Activated CD8-positive, alpha-beta T cell treated with anti-CD3 and anti-CD28 coated beads, Interleukin-2, amount 10 ng/mL, durations not matched to agents 7 days and 5 days (primary cell): ENCODE data around the gene TUBA3E. TPM values are rescaled to one million over a fixed set of nuclear protein-coding genes. Genes with fewer than 3 reads are reported as not detected.
A peak's percentile ranks its signal among the peaks of the same experiment; 100 is the strongest.
"Not testable (repeated sequence)": the region's sequence is repeated elsewhere in the genome, so short reads cannot be mapped to it uniquely, and the experiment has no call there.

Source experiments
- ATAC-seq: fragments of 150-1000 bp; cut with Tn5 transposase; one replicate; pipeline ENCODE4 v1.10.0; 2021; ENCODE audit warnings: moderate library complexity
- CTCF ChIA-PET: fragments of 350-600 bp; sonication (Branson Sonifier 250); formaldehyde crosslinking; loops from one replicate; lab custom pipeline; 2021; ENCODE audit warnings: antibody characterized with exemption; lab: Charles Lee
- POLR2A ChIA-PET: fragments of 350-600 bp; sonication (Branson Sonifier 250); formaldehyde crosslinking; loops from one replicate; lab custom pipeline; 2021; ENCODE audit warnings: antibody characterized with exemption; lab: Charles Lee
- DNase-seq: peaks from one replicate; pipeline ENCODE4 v3.0.0-alpha.2; 2020
- H3K27ac Mint-ChIP-seq: one replicate; pipeline ENCODE4 v1.8.0; 2021; ENCODE audit warnings: mild to moderate bottlenecking, mixed read lengths
- H3K27me3 Mint-ChIP-seq: one replicate; pipeline ENCODE4 v1.8.0; 2021; ENCODE audit warnings: low read depth, mixed read lengths
- H3K36me3 Mint-ChIP-seq: one replicate; pipeline ENCODE4 v1.8.0; 2021; ENCODE audit warnings: low read depth, mixed read lengths
- H3K4me1 Mint-ChIP-seq: one replicate; pipeline ENCODE4 v1.8.0; 2021; ENCODE audit warnings: low read depth, mixed read lengths
- H3K4me3 Mint-ChIP-seq: one replicate; pipeline ENCODE4 v1.8.0; 2021; ENCODE audit warnings: mild to moderate bottlenecking, mixed read lengths
- H3K9me3 Mint-ChIP-seq: one replicate; pipeline ENCODE4 v1.8.0; 2022; ENCODE audit warnings: mixed read lengths; ENCODE audit not compliant: insufficient read depth
- total RNA-seq, 2 experiments: library from RNA; stranded (reverse); gene quantifications; one replicate each; pipeline ENCODE4 v1.2.3, GENCODE V29; 2021

TUBA3E gene
- total RNA-seq, 2 experiments from 2014 or later = not detected

DNA sequence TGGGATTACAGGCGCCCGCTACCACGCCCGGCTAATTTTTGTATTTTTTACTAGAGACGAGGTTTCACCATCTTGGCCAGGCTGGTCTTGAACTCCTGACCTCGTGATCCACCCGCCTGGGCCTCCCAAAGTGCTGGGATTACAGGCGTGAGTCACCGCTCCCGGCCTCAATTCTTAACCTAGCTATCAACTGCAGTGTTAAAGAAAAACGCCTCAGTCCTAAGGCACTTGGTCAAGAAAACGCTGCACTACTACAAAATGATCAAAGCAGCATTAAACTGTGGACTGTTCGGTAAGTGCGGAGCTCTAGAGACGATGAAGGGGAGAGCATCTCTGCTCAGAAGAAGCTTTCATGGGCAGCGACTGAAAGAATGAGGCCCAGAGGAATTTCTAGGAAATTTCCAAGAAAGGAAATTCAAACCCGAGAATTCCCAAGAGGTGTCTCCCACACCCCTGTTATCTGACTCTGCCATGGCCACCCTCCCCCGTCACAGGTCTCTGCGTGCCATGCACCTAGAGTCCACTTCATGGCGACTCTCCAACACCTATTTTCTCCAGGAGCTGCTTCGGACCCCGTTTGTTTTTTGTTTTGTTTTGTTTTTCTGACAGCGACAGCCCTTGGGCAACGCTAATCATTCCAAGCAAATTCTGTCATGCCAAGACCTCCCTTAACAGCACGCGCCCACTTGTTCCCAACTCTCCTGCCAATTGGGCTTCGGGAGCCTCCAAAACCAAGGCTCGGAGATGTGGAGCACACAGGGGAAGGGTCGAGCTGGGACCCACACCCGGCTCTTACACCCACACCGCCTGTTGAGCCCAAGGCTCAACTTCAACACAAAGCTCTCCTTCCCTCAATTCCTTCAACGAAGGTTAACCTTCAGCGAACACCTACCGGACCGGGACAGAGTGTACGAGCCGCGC is 17.6 kb downstream of the TUBA3E start:
- H3K27me3 Mint-ChIP-seq = not testable (repeated sequence)
- POLR2A ChIA-PET = interaction anchor here (0.6 to 2.2 kb wide), 10 partner anchors 10 to 1312 kb away, joined by 3 to 12 read pairs (median 4); partner anchors contain the start of gene IMP4

DNA sequence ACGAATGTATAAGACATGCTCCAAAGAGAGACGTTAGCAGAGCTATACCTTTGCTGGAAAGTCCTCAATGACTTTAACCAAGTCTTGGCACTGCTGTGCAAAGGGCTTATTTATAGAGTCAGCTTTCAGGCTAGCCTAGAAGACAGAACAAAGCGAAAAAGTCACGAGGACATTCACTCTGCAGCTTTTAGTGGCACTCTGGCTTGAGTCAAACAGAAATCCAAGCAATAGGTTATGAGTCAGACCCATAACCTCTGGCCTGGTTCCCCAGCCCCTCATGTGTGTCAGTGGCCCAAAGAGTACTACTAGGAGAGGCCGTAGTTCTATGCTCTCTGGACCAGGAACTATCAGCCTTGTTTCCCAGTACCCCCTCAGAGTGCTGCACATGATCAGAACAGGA is 23.4 kb downstream of the TUBA3E start:
- POLR2A ChIA-PET, H3K27me3 Mint-ChIP-seq, CTCF ChIA-PET, H3K4me3 Mint-ChIP-seq, DNase-seq, ATAC-seq, H3K27ac Mint-ChIP-seq, H3K9me3 Mint-ChIP-seq: not testable (repeated sequence)
- peaks cover 32% of the 10 kb centered on the region for H3K36me3 Mint-ChIP-seq
- H3K4me1 Mint-ChIP-seq = peaks cover 26% of the 10 kb centered on the region

More for the DNA sequence above, 17.6 kb downstream of the TUBA3E start:
- Mint-ChIP-seq H3K4me1 (peaks cover 36% of the 10 kb centered on the region), H3K27ac (peak overlapping the region; percentile 98), H3K36me3 (peaks cover 18% of the 10 kb centered on the region), H3K4me3 (peak overlapping the region; percentile 93)
- H3K9me3 Mint-ChIP-seq, ATAC-seq, DNase-seq: not testable (repeated sequence)
- CTCF ChIA-PET = interaction anchor here (0.6 to 2.7 kb wide), 5 partner anchors 73 to 161 kb away, joined by 3 to 17 read pairs (median 4); partner anchors contain the start of gene IMP4

DNA sequence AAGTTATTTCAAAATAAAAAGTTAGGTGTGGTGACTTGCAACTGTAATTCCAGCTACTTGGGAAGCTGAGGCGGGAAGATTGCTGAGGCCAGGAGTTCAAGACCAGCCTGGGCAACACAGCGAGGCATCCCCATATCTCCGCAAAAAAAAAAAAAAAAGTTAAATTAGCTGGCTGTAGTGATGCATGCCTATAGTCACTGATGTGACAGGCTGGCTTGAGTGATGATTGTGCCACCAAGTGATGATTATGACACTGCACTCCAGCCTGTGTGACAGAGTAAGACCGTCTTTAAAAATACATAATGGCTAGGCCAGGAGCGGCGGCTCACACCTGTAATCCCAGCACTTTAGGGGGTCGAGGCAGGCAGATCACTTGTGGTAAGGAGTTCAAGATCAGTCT is 28.3 kb downstream of the TUBA3E start:
- Mint-ChIP-seq H3K4me1 (peaks cover 33% of the 10 kb centered on the region), H3K9me3 (no peaks in the 10 kb centered on the region), H3K4me3 (peak overlapping the region; percentile 52), H3K36me3 (peaks cover 44% of the 10 kb centered on the region), H3K27me3 (no peaks in the 10 kb centered on the region), H3K27ac (peak overlapping the region; percentile 79)
- CTCF ChIA-PET = interaction anchor here (1.8 kb wide), 1 partner anchor 13 kb away, joined by 5 read pairs; the partner anchor contains the start of gene MZT2B
- no peak for DNase-seq
- POLR2A ChIA-PET = interaction anchor here (1.2 to 1.8 kb wide), 2 partner anchors 11 kb away, joined by 5 to 8 read pairs; partner anchors contain the start of gene SMPD4
- no peak for ATAC-seq

DNA sequence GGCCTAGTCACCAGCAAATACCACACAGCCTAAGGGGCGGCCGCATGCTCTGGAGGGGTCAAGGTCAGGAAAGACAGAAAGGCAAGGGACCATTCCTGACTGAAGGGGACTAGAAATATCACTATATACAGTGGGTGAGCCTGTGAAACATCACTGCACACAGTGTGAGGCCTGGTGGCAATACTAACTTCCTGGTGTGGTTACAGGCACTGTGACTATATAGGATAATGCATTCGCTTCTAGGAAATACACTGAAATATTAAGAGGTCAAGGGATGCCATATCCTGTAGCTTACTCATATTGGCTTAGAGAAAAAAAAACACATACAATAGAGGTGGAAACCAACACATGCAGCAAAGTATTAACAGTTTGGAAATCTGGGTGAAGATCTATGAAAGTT is 29.1 kb downstream of the TUBA3E start:
- peak overlapping the region; percentile 79 for H3K27ac Mint-ChIP-seq
- peaks cover 51% of the 10 kb centered on the region for H3K36me3 Mint-ChIP-seq
- peaks cover 33% of the 10 kb centered on the region for H3K4me1 Mint-ChIP-seq
- DNase-seq, H3K27me3 Mint-ChIP-seq, CTCF ChIA-PET, H3K9me3 Mint-ChIP-seq: not testable (repeated sequence)
- peak overlapping the region; percentile 52 for H3K4me3 Mint-ChIP-seq
- peak; percentile 92 for ATAC-seq
- POLR2A ChIA-PET = interaction anchor here (1.2 kb wide), 1 partner anchor 12 kb away, joined by 5 read pairs; the partner anchor contains the start of gene SMPD4

DNA sequence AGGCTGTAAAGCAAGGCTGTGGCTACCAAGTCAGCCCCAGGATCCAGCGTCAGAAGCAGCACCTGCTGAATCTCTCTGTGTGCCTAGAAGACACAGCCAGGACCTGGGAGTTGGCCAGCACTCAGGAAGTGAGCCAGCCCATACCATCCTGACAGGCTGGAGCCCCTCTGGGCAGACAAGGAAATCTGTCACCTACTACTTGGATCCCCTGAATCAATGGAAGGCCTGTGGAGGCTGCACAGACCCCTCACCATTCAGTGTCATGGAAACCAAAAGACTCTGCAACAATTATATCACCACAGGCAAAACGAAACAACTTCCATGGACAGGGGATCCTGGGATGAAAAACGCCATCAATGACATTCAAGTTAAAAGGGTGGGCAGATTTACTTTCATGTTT is 31.6 kb downstream of the TUBA3E start:
- POLR2A ChIA-PET = interaction anchor here (1.4 kb wide), 1 partner anchor 15 kb away, joined by 4 read pairs; the partner anchor contains the start of gene SMPD4
- peaks cover 44% of the 10 kb centered on the region for H3K36me3 Mint-ChIP-seq
- H3K9me3 Mint-ChIP-seq, H3K27me3 Mint-ChIP-seq, CTCF ChIA-PET, H3K27ac Mint-ChIP-seq, DNase-seq, H3K4me3 Mint-ChIP-seq, ATAC-seq: not testable (repeated sequence)
- H3K4me1 Mint-ChIP-seq = peaks cover 33% of the 10 kb centered on the region

DNA sequence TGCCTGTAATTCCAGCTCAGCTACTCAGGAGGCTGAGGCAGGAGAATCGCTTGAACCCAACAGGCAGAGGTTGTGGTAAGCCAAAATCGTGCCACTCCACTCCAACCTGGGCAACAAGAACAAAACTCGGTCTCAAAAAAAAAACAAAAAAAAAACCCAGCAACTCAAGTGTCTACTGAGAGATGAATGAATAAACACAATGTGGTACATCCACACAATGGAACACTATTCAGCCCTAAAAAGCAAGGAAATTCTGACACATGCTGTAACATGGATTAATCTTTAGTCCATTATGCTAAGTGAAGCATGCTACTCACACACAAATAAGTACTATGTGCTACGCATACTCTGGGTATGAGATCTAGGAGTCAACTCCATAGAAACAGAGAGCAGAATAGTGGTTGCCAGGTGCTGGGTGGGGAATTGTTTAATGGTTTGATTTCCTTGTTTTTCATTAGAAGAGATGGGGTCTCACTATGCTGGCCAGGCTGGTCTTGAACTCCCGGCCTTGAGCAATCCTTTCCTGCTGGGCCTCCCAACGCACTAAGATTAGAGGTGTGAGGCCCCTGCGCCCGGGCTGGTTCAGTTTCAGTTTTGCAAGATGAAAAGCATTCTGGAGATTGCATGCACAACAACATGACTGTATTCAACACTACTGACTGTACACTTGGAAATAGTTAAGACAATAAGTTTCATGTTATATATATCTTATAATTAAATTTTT is 32.8 kb downstream of the TUBA3E start:
- no peak for ATAC-seq
- DNase-seq = no peak
- Mint-ChIP-seq H3K4me3 (no peak overlapping the region), H3K36me3 (peaks cover 42% of the 10 kb centered on the region), H3K27me3 (no peaks in the 10 kb centered on the region), H3K9me3 (no peaks in the 10 kb centered on the region), H3K4me1 (peaks cover 27% of the 10 kb centered on the region), H3K27ac (no peak overlapping the region)
- CTCF ChIA-PET = no interaction called here
- POLR2A ChIA-PET = no interaction called here

DNA sequence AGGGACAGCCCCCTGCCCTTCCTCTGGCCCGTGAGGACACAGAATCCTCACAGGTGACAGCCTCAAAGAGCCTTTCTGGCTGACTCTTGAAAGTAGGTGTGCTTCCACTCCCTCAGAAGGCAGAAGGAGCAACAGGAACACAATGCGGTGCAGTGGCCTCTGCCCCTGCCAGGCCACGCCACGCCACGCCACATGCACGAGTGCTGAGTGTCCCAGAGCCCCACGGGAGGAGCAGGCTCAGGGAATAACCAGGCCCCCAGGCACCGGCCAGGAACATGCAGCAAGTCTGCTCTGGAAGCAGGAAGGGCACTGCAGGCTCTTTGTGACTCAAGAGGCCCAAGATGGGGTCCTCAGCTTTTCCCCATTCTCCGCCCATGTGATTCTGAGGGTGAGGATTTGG is 35.3 kb downstream of the TUBA3E start:
- no peak overlapping the region for H3K4me3 Mint-ChIP-seq
- H3K9me3 Mint-ChIP-seq = no peaks in the 10 kb centered on the region
- CTCF ChIA-PET = no interaction called here
- no peak for ATAC-seq
- POLR2A ChIA-PET = no interaction called here
- no peaks in the 10 kb centered on the region for H3K27me3 Mint-ChIP-seq
- no peak overlapping the region for H3K27ac Mint-ChIP-seq
- H3K36me3 Mint-ChIP-seq = peaks cover 42% of the 10 kb centered on the region
- peaks cover 20% of the 10 kb centered on the region for H3K4me1 Mint-ChIP-seq
- no peak for DNase-seq

DNA sequence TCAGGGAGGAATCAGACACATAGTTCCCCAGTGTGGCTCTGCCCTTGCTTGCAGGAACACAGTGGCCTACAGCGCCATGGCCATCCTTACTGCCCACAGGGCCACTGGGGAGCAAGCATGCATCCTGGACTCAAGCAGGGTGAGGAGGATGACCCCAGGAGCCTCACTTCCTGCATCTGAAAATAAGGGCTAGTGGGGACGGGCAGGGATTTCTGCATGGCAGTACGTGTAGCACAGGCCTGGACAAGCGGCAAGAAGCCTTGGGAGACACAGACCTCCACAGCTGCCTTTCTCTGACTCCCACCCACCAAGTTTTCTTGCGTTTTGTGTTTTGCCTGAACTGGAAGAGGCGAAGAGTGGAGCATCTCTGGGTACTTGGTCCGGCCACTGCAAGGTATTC is 35.8 kb downstream of the TUBA3E start:
- Mint-ChIP-seq H3K36me3 (peaks cover 38% of the 10 kb centered on the region), H3K4me1 (peaks cover 21% of the 10 kb centered on the region)
- H3K4me3 Mint-ChIP-seq, H3K27ac Mint-ChIP-seq, DNase-seq, CTCF ChIA-PET, ATAC-seq, H3K27me3 Mint-ChIP-seq, H3K9me3 Mint-ChIP-seq, POLR2A ChIA-PET: not testable (repeated sequence)

DNA sequence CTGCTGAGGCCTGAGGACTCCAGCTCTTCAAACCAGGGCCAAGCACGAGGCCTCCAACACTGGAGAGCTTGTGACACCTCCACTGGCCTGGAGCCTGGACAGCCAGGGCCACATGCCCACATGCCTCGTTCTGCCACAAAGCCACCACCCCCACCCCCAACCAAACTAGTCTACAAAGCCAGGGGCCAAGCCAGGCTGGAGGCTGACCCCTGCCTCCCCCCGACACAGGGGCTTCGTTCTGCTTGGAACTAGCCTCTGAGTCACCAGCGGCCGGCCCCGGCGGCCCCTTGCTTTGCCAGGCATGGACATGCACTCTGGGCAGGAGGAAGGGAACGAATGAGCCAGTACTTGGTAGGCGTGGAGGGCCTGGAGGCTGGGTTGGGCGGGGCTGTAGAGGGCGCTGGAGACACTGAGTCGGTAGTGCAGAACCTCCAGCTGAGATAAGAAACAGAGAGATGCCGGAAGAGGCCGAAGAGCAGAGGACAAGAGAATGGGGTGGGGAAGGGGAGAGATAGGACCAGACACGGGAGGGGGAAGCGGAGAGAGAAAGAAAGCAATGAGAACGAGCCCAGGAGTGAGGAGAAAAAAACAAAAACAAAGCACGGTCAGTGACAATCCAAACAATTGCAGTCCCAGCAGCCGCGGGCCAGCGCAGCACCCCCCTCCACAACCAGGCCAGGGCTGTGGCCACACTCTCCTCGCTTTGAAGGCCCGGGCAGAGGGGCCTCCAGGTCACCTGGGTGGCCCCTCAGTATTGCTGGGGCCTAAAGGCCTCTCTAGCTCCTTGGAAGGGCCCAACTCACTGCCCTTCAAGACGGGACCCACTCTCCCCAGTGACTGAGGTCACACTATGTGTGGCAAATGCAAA is 37.2 kb downstream of the TUBA3E start:
- POLR2A ChIA-PET, DNase-seq, H3K27ac Mint-ChIP-seq, H3K27me3 Mint-ChIP-seq, H3K4me3 Mint-ChIP-seq, CTCF ChIA-PET, ATAC-seq, H3K9me3 Mint-ChIP-seq: not testable (repeated sequence)
- Mint-ChIP-seq H3K4me1 (peaks cover 20% of the 10 kb centered on the region), H3K36me3 (peaks cover 32% of the 10 kb centered on the region)

DNA sequence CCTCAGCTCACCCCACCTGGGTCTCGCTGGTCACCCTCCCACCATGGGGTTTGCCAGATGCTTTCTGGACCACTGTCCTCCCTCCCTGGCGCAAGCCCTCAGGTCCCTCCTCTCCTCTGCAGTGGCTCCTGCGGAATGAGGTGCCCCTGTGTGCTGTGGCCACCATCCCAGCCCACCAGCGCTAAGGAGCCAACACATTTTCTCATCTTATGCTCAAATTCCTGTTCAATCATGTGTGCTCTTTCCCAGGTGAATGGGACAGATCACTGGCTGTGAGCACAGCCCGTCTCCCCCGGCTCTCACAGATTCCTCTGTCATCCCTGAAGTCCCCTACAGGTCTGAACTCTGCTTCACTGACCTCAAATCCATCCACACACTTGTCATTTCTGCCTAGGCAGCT is 38.1 kb downstream of the TUBA3E start:
- CTCF ChIA-PET = no interaction called here
- H3K27ac Mint-ChIP-seq = no peak overlapping the region

DNA sequence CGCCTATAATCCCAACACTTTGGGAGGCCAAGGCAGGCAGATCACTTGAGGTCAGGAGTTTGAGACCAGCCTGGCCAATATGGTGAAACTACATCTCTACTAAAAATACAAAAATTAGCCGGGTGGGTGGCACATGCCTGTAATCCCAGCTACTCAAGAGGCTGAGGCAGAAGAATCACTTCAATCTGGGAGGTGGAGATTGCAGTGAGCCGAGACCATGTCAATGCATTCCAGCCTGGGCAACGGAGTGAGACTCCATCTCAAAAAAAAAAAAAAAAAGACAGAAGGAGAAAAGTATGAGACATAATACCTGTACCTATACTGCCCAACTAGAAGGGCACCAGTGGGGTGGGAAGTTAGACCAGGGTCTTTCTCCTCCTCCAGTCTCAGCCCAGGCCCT is 38.9 kb downstream of the TUBA3E start:
- H3K4me1 Mint-ChIP-seq = peaks cover 20% of the 10 kb centered on the region
- H3K36me3 Mint-ChIP-seq = peaks cover 29% of the 10 kb centered on the region
- ATAC-seq, DNase-seq, H3K27ac Mint-ChIP-seq, CTCF ChIA-PET, H3K27me3 Mint-ChIP-seq, POLR2A ChIA-PET, H3K4me3 Mint-ChIP-seq, H3K9me3 Mint-ChIP-seq: not testable (repeated sequence)

More for the DNA sequence above, 38.1 kb downstream of the TUBA3E start:
- ATAC-seq (no peak), DNase-seq (no peak)
- Mint-ChIP-seq H3K27me3 (no peaks in the 10 kb centered on the region), H3K9me3 (no peaks in the 10 kb centered on the region), H3K4me1 (peaks cover 20% of the 10 kb centered on the region), H3K36me3 (peaks cover 33% of the 10 kb centered on the region), H3K4me3 (no peak overlapping the region)
- POLR2A ChIA-PET = no interaction called here
